ENCODE results near the gene IGFL1.
"Not testable (repeated sequence)": the region's sequence is repeated elsewhere in the genome, so short reads cannot be mapped to it uniquely, and the experiment has no call there.

IGFL1 gene

GRCh38 chr19:46229442-46229841 lies at the start of gene IGFL1:
IGFL1 (plus strand) TSS chr19:46229742; CDS start chr19:46229775, 33 bp downstream.
- DNase-seq (ENCODE audit: low spot score): no peak

- DNase-seq (ENCODE audit: low spot score): no peak
These were observed 48.7 kb upstream of the IGFL1 start for GRCh38 chr19:46180701-46181387.

- no peak for DNase-seq (ENCODE audit: low spot score)
These were observed 48.2 kb upstream of the IGFL1 start for GRCh38 chr19:46181388-46181779.

GRCh38 chr19:46182476-46182875 lies 47.1 kb upstream of the IGFL1 start:
- no peak for DNase-seq (ENCODE audit: low spot score)

- DNase-seq (ENCODE audit: low spot score): not testable (repeated sequence)
These were observed 44.5 kb upstream of the IGFL1 start for GRCh38 chr19:46184775-46185710.

GRCh38 chr19:46186101-46186716 lies 43.3 kb upstream of the IGFL1 start:
- DNase-seq (ENCODE audit: low spot score): no peak

- no peak for DNase-seq (ENCODE audit: low spot score)
These were observed 42.8 kb upstream of the IGFL1 start for GRCh38 chr19:46186717-46187101.

- no peak for DNase-seq (ENCODE audit: low spot score)
These were observed 39.3 kb upstream of the IGFL1 start for GRCh38 chr19:46189971-46190888.

- no peak for DNase-seq (ENCODE audit: low spot score)
These were observed 38.2 kb upstream of the IGFL1 start for GRCh38 chr19:46191356-46191755.

- no peak for DNase-seq (ENCODE audit: low spot score)
These were observed 37.6 kb upstream of the IGFL1 start for GRCh38 chr19:46191972-46192371.

- not testable (repeated sequence) for DNase-seq (ENCODE audit: low spot score)
These were observed 36.9 kb upstream of the IGFL1 start for GRCh38 chr19:46192626-46192991.

- DNase-seq (ENCODE audit: low spot score): no peak
These were observed 36.4 kb upstream of the IGFL1 start for GRCh38 chr19:46192992-46193650.

- no peak for DNase-seq (ENCODE audit: low spot score)
These were observed 35.9 kb upstream of the IGFL1 start for GRCh38 chr19:46193678-46194077.

GRCh38 chr19:46195104-46195503 lies 34.4 kb upstream of the IGFL1 start:
- DNase-seq (ENCODE audit: low spot score): no peak

GRCh38 chr19:46195919-46196318 lies 33.6 kb upstream of the IGFL1 start:
- DNase-seq (ENCODE audit: low spot score): not testable (repeated sequence)

GRCh38 chr19:46196410-46197124 lies 33.0 kb upstream of the IGFL1 start:
- DNase-seq (ENCODE audit: low spot score): no peak

GRCh38 chr19:46197314-46198070 lies 32.0 kb upstream of the IGFL1 start:
- no peak for DNase-seq (ENCODE audit: low spot score)

- DNase-seq (ENCODE audit: low spot score): no peak
These were observed 30.8 kb upstream of the IGFL1 start for GRCh38 chr19:46198756-46199155.

- no peak for DNase-seq (ENCODE audit: low spot score)
These were observed 27.9 kb upstream of the IGFL1 start for GRCh38 chr19:46201454-46202310.

Data from cerebellar cortex (tissue), 1 donor.